Prostate gland (tissue), 2 donors: Measurements from ENCODE around the gene ADAMTS12.

Source experiments
- CTCF ChIP-seq, 4 experiments: fragments of 200-600 bp in 2 of 4; fragments of 450-650 bp in 2 of 4; sonication (generic) in 2 of 4; IDR thresholded peaks; 1 replicate in 3 of 4; 2 replicates in 1 of 4; pipeline ENCODE4 v1.5.1; 2016 to 2019; ENCODE audit warnings: antibody characterized with exemption in 4 of 4, mild to moderate bottlenecking in 2 of 4, moderate library complexity in 2 of 4
- POLR2A ChIP-seq: fragments of 450-650 bp; IDR thresholded peaks from one replicate; pipeline ENCODE4 v1.6.1; 2016; ENCODE audit warnings: antibody characterized with exemption, mild to moderate bottlenecking
- POLR2AphosphoS5 ChIP-seq: sonication (generic); formaldehyde crosslinking; IDR thresholded peaks from one replicate; pipeline ENCODE4 v1.6.1; 2017; ENCODE audit warnings: antibody characterized with exemption

- TF ChIP-seq CTCF (IDR thresholded peaks at IDR 0.05) (no peak), POLR2A (no peak), POLR2AphosphoS5 (no peak)
Observed at GRCh38 chr5:33753704-33754103, 138.1 kb downstream of the ADAMTS12 start.
